ENCODE results near the gene SCYL1.
"Not testable (repeated sequence)": the region's sequence is repeated elsewhere in the genome, so short reads cannot be mapped to it uniquely, and the experiment has no call there.

The SCYL1 gene

DNA sequence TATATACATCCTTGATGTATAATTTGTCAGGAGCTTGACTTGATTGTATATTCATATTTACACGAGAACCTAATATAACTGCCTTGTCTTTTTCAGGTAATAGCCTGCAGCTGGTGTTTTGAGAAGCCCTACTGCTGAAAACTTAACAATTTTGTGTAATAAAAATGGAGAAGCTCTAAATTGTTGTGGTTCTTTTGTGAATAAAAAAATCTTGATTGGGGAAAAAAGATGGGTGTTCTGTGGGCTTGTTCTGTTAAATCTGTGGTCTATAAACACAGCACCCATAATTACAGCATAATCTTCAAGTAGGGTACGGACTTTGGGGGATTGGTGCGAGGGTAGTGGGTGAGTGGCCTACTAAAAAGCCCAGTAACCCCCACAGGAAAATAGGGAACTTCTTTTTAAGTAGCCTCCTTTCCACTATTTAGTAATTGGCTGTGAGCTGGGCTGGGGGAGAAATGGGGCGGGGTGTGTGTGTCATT is 18.6 kb upstream of the SCYL1 start:
- DNase-seq = no peak

DNA sequence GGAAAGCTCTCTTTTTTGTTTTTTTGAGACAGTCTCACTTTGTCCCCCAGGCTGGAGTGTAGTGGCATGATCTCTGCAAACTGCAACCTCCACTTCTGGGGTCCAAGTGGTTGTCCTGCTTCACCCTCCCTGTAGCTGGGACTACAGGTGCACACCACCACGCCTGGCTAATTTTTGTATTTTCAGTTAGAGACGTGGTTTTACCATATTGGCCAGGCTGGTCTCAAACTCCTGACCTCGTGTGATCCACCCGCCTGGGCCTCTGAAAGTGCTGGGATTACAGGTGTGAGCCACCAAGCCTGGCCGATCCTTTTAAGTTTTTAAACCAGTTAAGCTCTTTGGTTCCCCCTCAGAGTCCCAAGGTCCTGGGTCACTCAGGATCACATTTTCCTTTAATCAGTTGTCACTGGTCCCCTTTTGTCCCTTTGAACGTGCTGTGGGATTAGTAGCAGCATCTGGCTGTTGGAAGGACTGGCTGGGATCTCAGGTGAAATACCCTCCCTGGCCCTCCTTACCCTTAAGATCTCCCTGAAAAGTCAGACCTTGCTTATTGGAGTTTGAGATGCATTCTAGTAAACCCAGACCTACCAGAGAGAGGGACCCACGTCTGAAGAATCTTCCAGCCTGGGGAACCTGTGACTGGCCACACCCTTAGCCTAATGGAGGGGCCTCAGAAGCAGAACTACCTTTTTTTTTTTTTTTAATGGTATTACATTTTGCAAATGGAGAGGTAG is 17.9 kb upstream of the SCYL1 start:
- no peak for DNase-seq

GRCh38 chr11:65512311-65512710 is 12.6 kb upstream of the SCYL1 start:
- DNase-seq = not testable (repeated sequence)

DNA sequence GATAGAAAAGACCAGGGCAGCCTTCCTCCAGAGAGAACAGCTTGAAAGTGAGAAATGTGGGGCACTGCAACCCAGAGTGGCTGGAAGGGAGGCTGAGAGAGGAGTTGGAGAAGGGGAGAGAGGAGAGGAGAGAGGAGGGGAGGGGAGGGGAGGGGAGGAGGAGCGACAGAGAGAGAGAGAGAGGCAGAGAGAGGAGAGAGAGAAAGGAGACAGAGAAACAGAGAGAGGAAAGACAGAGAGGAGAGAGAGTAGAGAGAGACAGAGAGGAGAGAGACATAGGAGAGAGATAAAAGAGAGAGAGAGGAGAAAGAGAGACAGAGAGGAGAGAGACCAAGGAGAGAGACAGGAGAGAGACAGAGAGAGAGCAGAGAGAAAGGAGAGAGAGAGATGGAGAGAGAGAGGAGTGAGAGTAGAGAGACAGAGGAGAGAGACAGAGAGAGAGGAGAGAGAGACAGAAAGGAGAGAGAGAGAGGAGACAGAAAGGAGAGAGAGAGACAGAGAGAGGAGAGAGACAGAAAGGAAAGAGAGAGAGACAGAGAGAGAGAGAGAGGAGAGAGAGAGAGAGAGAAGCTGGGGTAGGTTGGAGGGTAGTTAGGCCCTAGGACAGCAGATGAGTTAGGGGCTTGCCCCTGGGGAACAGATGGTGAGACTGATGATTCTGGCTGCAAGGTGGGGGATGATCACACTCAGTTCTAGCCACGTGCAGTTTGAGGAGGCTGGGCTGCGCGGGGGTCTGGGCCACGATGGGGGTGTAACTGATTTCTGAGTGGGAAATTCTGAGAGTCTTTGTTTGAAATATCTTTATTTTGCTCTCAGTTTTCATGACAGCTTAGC is 8.5 kb upstream of the SCYL1 start:
- no peak for DNase-seq

DNA sequence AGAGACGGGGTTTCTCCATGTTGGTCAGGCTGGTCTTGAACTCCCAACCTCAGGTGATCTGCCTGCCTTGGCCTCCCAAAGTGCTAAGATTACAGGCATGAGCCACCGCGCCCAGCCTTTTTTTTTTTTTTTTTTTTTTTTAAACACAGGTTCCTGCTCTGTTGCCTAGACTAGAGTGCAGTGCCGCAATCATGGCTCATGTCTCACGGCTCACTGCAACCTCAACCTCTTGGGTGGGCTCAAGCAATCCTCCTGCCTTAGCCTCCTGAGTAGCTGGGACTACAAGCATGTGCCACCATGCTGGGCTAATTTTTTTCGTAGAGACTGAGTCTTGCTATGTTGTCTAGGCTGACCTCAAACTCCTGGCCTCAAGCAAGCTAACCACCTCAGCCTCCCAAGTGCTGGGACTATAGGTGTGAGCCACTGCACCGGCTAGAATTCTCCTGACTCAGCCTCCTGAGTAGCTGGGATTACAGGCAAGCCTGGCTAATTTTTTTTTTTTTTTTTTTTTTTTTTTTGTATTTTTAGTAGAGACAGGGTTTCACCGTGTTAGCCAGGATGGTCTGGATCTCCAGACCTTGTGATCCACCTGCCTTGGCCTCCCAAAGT is 5.8 kb upstream of the SCYL1 start:
- not testable (repeated sequence) for DNase-seq

- DNase-seq = not testable (repeated sequence)
Measured at GRCh38 chr11:65521777-65522521, 2.9 kb upstream of the SCYL1 start.

DNA sequence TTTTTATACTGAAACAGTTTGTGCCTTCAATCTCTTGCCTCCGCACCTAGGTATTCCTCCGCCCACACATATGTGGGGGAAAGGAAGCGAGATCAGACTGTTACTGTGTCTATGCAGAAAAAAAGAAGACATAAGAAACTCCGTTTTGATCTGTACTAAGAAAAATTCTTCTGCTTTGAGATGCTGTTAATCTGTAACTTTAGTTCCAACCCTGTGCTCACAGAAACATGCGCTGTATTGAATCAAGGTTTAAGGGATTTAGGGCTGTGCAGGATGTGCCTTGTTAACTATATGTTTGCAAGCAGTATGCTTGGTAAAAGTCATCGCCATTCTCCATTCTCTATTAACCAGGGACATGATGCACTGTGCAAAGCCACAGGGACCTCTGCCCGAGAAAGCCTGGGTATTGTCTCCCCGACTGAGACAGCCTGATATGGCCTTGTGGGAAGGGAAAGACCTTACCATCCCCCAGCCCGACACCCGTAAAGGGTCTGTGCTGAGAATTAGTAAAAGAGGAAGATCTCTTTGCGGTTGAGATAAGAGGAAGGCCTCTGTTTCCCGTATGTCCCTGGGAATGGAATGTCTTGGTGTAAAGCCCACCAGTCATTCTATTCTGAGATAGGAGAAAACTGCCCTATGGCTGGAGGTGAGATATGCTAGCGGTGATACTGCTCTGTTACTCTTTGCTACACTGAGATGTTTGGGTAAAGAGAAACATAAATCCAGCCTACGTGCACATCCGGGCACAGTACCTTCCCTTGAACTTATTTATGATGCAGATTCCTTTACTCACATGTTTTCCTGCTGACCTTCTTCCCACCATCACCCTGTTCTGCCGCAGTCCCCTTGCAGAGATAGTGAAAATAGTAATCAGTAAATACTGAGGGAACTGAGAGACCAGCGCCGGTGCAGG is 1.9 kb upstream of the SCYL1 start:
- DNase-seq = not testable (repeated sequence)

DNA sequence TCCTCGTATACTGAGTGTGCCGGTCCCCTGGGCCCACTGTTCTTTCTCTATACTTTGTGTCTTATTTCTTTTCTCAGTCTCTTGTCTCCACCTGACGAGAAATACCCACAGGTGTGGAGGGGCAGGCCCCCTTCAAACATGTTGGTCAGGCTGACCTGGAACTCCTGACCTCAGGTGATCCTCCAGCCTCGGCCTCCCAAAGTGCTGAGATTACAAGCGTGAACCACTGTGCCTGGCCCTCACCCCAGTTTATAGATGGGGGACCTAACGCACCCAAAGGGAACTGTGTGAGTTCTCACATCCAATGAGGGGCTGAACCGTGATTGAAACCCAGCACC is 1.3 kb upstream of the SCYL1 start:
- DNase-seq = not testable (repeated sequence)

GRCh38 chr11:65524014-65524740 is 706 bp upstream of the SCYL1 start:
- no peak for DNase-seq

DNA sequence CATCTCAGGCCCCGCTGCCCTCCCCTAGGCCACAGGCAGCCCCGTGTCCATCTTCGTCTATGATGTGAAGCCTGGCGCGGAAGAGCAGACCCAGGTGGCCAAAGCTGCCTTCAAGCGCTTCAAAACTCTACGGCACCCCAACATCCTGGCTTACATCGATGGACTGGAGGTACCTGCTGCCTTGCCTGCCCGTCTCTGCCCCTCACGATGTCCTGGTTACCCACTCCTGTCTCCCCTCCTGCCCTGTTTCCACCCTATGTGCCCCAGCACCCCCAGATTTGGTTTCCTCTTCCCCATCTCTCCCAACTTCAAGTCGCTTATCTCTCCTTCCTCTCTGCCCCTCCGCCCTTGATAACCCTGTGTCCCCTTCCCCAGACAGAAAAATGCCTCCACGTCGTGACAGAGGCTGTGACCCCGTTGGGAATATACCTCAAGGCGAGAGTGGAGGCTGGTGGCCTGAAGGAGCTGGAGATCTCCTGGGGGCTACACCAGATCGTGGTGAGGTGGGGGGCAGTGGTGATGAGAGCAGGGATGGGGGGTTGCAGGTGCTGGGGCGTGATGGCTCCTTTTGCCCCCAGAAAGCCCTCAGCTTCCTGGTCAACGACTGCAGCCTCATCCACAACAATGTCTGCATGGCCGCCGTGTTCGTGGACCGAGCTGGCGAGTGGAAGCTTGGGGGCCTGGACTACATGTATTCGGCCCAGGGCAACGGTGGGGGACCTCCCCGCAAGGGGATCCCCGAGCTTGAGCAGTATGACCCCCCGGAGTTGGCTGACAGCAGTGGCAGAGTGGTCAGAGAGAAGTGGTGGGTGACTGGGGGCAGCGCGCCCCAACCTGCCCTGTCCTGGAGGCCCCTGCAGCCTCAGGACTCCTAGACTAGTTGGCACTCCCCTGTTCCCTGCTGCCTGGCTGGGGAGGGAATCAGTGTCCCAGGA is 930 bp downstream of the SCYL1 start:
- no peak for DNase-seq

DNA sequence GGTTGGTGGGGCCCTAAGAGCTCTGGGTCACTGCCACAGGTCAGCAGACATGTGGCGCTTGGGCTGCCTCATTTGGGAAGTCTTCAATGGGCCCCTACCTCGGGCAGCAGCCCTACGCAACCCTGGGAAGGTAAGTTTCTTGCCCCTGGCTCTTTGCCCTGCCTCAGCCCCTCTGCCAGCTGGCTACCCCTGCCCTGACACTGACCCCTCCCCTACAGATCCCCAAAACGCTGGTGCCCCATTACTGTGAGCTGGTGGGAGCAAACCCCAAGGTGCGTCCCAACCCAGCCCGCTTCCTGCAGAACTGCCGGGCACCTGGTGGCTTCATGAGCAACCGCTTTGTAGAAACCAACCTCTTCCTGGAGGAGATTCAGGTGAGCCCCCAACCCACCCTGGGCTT is 1.9 kb downstream of the SCYL1 start:
- no peak for DNase-seq

GRCh38 chr11:65528819-65529350 is 4.0 kb downstream of the SCYL1 start:
- no peak for DNase-seq

- no peak for DNase-seq
Measured at GRCh38 chr11:65529475-65530156, 4.7 kb downstream of the SCYL1 start.

DNA sequence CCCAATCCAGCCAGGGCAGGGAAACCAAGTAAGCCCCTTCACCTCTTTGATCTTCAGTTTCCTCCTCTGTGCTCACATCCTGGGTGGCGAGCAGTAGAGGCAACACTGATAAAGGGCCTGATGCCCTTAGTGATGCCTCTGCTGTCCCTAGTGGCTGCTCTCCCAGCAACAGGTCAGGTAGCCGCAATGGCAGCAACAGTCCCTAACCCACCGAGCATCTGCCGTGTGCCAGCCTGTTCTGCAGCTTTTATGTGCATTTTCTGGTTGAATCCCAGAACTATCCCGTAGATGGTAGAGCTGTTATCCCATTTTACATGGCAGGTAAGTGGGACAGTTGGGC is 5.2 kb downstream of the SCYL1 start:
- DNase-seq = no peak

DNA sequence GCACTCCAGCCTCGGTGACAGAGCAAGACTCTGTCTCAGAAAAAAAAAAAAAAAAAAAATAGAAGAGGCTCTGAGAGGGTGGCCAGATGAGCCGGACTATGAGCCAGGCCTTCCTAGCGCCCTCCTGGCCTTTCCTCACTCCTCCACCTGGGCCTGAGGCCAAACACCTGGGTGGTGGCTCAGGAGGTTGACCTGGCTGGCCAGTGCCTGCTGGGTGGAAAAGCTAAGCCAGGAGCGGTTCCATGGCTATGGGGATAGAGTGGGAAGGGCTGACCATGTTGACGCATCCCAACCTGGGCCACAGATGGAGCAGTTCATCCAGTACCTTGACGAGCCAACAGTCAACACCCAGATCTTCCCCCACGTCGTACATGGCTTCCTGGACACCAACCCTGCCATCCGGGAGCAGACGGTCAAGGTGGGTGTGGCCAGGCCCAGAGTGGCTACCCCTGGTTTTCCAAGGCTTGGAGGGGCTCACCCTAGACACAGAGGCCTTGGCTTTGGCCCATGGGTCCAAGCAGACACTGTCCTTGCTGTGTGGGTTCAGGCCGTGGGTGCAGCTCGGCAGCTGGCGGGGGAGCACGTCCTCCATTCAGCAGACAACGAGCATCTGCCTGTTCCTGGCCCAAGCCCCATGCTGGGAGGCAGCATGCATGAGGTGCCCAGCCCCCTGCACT is 7.6 kb downstream of the SCYL1 start:
- no peak for DNase-seq

GRCh38 chr11:65535102-65535501 is 10.2 kb downstream of the SCYL1 start:
- no peak for DNase-seq

GRCh38 chr11:65536412-65537295 is 11.8 kb downstream of the SCYL1 start:
- no peak for DNase-seq

- no peak for DNase-seq
Measured at GRCh38 chr11:65537296-65537597, 12.4 kb downstream of the SCYL1 start.
